Osteocyte (in vitro differentiated cells): ENCODE results near the gene NEXN. TPM values are rescaled to one million over a fixed set of nuclear protein-coding genes. Genes with fewer than 3 reads are reported as not detected.
A peak's percentile ranks its signal among the peaks of the same experiment; 100 is the strongest.

Experiments
- DNase-seq: peaks from one replicate; pipeline ENCODE4 v3.0.0; 2021; ENCODE audit warnings: mixed read lengths; ENCODE audit not compliant: unreplicated experiment; ENCODE audit errors: extremely low spot score
- H3K27ac Mint-ChIP-seq: one replicate; pipeline ENCODE4 v1.8.0; 2021; ENCODE audit warnings: mild to moderate bottlenecking, mixed read lengths; ENCODE audit not compliant: unreplicated experiment
- H3K27me3 Mint-ChIP-seq: one replicate; pipeline ENCODE4 v1.8.0; 2021; ENCODE audit warnings: mixed read lengths; ENCODE audit not compliant: unreplicated experiment
- H3K36me3 Mint-ChIP-seq: one replicate; pipeline ENCODE4 v1.8.0; 2021; ENCODE audit warnings: mixed read lengths; ENCODE audit not compliant: unreplicated experiment
- H3K4me1 Mint-ChIP-seq: one replicate; pipeline ENCODE4 v1.8.0; 2021; ENCODE audit warnings: mixed read lengths; ENCODE audit not compliant: unreplicated experiment
- H3K4me3 Mint-ChIP-seq: one replicate; pipeline ENCODE4 v1.8.0; 2021; ENCODE audit warnings: mild to moderate bottlenecking, moderate library complexity, mixed read lengths; ENCODE audit not compliant: unreplicated experiment
- H3K9me3 Mint-ChIP-seq: one replicate; pipeline ENCODE4 v1.8.0; 2021; ENCODE audit warnings: mixed read lengths; ENCODE audit not compliant: unreplicated experiment
- CTCF ChIP-seq: fragments of 200-600 bp; sonication (generic); IDR thresholded peaks from 2 replicates; pipeline ENCODE4 v1.5.0; 2021; ENCODE audit warnings: antibody characterized with exemption, mild to moderate bottlenecking, moderate library complexity
- total RNA-seq: library from RNA; stranded (reverse); gene quantifications from 2 replicates; pipeline ENCODE4 v1.2.1, GENCODE V29; 2021

NEXN gene
- total RNA-seq, 1 donor from 2014 or later, result 19.3 TPM

- no peak overlapping the region for H3K4me3 Mint-ChIP-seq
Observed at GRCh38 chr1:77925518-77925917, 37.1 kb downstream of the NEXN start.

GRCh38 chr1:77925956-77926355 lies 37.5 kb downstream of the NEXN start:
- Mint-ChIP-seq H3K27me3 (no peaks in the 10 kb centered on the region), H3K9me3 (no peaks in the 10 kb centered on the region), H3K27ac (no peak overlapping the region), H3K36me3 (peaks cover 37% of the 10 kb centered on the region), H3K4me1 (peaks cover 8% of the 10 kb centered on the region), H3K4me3 (no peak overlapping the region)
- DNase-seq, result no peak
- TF ChIP-seq CTCF, result no peak

More at GRCh38 chr1:77925518-77925917, 37.1 kb downstream of the NEXN start:
- DNase-seq, result no peak
- Mint-ChIP-seq H3K9me3 (no peaks in the 10 kb centered on the region), H3K27ac (peak overlapping the region; percentile 41), H3K4me1 (peaks cover 8% of the 10 kb centered on the region), H3K36me3 (peaks cover 37% of the 10 kb centered on the region), H3K27me3 (no peaks in the 10 kb centered on the region)
- TF ChIP-seq CTCF, result no peak

GRCh38 chr1:77926561-77927357 lies 38.3 kb downstream of the NEXN start:
- Mint-ChIP-seq H3K36me3 (peaks cover 35% of the 10 kb centered on the region), H3K27ac (no peak overlapping the region), H3K4me1 (peaks cover 8% of the 10 kb centered on the region), H3K9me3 (no peaks in the 10 kb centered on the region), H3K4me3 (no peak overlapping the region), H3K27me3 (no peaks in the 10 kb centered on the region)
- no peak for DNase-seq
- TF ChIP-seq CTCF, result no peak

GRCh38 chr1:77927414-77927813 lies 39.0 kb downstream of the NEXN start:
- peaks cover 35% of the 10 kb centered on the region for H3K36me3 Mint-ChIP-seq
- no peaks in the 10 kb centered on the region for H3K9me3 Mint-ChIP-seq
- peaks cover 8% of the 10 kb centered on the region for H3K4me1 Mint-ChIP-seq
- H3K27me3 Mint-ChIP-seq, result no peaks in the 10 kb centered on the region
- no peak for TF ChIP-seq CTCF
- H3K4me3 Mint-ChIP-seq, result no peak overlapping the region
- no peak for DNase-seq
- H3K27ac Mint-ChIP-seq, result no peak overlapping the region

- no peak for TF ChIP-seq CTCF
- Mint-ChIP-seq H3K36me3 (peaks cover 37% of the 10 kb centered on the region), H3K27me3 (no peaks in the 10 kb centered on the region), H3K9me3 (no peaks in the 10 kb centered on the region), H3K4me3 (no peak overlapping the region), H3K4me1 (peaks cover 8% of the 10 kb centered on the region), H3K27ac (peak overlapping the region; percentile 48)
- DNase-seq, result no peak
Observed at GRCh38 chr1:77929806-77930205, 41.4 kb downstream of the NEXN start.
